ENCODE data around the gene CSAG1. TPM values are rescaled to one million over a fixed set of nuclear protein-coding genes. Genes with fewer than 3 reads are reported as not detected.
"Not testable (repeated sequence)": the region's sequence is repeated elsewhere in the genome, so short reads cannot be mapped to it uniquely, and the experiment has no call there.

Gene CSAG1, protein sequence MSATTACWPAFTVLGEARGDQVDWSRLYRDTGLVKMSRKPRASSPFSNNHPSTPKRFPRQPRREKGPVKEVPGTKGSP
- polyA plus RNA-seq, result not detected

DNA sequence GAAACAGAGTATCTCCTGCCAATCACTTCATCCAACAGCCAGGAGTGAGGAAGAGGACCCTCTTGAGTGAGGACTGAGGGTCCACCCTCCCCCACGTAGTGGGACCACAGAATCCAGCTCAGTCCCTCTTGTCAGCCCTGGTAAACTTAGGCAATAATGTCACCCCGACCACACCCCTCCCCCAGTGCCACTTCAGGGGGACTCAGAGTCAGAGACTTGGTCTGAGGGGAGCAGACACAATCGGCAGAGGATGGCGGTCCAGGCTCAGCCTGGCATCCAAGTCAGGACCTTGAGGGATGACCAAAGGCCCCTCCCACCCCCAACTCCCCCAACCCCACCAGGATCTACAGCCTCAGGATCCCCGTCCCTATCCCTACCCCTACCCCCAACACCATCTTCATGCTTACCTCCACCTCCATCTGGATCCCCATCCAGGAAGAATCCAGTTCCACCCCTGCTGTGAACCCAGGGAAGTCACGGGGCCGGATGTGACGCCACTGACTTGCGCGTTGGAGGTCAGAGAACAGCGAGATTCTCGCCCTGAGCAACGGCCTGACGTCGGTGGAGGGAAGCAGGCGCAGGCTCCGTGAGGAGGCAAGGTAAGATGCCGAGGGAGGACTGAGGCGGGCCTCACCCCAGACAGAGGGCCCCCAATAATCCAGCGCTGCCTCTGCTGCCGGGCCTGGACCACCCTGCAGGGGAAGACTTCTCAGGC lies at the start of gene CSAG1, which contains the start of gene MAGEA12:
TSS of gene CSAG1 (minus strand) at position 461 of the 715 bp plus-strand sequence. CDS start 1,261 bp downstream, outside the sequence.
TSS of gene MAGEA12 (plus strand) at position 497 of the 715 bp plus-strand sequence. CDS start 2,405 bp downstream, outside the sequence.
- peak within 1 kb of the TSS in 1 of 3 donors; percentile 43 for H3K27ac Mint-ChIP-seq

DNA sequence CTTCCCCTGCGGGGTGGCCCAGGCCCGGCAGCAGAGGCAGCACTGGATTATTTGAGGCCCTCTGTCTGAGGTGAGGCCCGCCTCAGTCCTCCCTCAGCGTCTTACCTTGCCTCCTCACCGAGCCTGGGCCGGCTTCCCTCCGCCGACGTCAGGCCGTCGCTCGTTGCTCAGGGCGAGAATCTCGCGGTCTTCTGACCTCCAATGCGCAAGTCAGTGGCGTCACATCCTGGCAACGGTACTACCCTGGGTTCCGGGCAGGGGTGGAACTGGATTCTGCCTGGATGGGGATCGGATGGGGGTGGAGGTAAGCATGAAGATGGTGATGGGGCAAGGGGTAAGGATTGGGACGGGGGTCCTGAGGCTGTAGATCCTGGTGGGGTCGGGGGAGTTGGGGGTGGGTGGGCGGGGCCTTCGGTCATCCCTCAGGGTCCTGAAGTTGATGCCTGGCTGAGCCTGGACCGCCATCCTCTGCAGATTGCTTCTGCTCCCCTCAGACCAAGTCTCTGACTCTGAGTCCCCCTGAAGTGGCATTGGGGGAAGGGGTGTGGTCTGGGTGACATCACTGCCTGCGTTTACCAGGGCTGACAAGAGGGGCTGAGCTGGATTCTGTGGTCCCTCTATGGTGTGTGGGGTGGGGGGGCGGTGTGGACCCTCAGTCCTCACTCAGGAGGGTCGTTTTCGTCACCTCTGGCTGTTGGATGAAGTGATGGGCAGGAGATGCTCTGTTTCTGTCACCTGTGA lies 36.2 kb upstream of the CSAG1 start, which contains the start of gene MAGEA6:
TSS of gene MAGEA6 (minus strand) at position 141 of the 741 bp plus-strand sequence. CDS start 2,039 bp downstream, outside the sequence.
- not testable (repeated sequence) for H3K36me3 Mint-ChIP-seq, H3K4me3 Mint-ChIP-seq, H3K27me3 Mint-ChIP-seq, H3K9me3 Mint-ChIP-seq, H3K27ac Mint-ChIP-seq, H3K4me1 Mint-ChIP-seq

More for the DNA sequence above, at the start of gene CSAG1, which contains the start of gene MAGEA12:
- no peak within 1 kb of the TSS for H3K4me3 Mint-ChIP-seq
- H3K9me3 Mint-ChIP-seq, result no peaks in the 10 kb centered on the region
- H3K4me1 Mint-ChIP-seq, result peaks cover 0 to 2% (median 0%) of the 10 kb centered on the region in 3 donors
- H3K36me3 Mint-ChIP-seq, result no peaks in the 10 kb centered on the region
- H3K27me3 Mint-ChIP-seq, result no peaks in the 10 kb centered on the region

DNA sequence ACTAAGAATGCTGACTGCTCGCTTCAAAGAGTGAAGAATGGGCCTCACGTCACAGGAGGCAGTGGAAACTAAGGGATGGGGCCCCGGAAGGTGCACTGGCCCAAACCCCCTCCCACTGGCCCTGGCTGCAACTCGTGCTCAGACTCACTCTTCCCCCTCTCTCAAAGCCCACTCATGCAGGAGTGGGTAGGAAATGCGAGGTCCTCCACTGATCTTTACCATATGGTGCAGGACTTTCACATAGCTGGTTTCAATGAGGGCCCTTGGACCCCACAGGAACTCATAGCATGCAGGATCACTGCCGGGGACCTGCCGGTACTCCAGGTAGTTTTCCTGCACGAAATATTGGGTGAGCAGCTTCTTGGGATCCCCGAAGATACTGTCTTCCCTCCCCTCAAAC lies 33.0 kb upstream of the CSAG1 start:
- H3K4me1 Mint-ChIP-seq, H3K4me3 Mint-ChIP-seq, H3K9me3 Mint-ChIP-seq, H3K27ac Mint-ChIP-seq, H3K27me3 Mint-ChIP-seq, H3K36me3 Mint-ChIP-seq: not testable (repeated sequence)

DNA sequence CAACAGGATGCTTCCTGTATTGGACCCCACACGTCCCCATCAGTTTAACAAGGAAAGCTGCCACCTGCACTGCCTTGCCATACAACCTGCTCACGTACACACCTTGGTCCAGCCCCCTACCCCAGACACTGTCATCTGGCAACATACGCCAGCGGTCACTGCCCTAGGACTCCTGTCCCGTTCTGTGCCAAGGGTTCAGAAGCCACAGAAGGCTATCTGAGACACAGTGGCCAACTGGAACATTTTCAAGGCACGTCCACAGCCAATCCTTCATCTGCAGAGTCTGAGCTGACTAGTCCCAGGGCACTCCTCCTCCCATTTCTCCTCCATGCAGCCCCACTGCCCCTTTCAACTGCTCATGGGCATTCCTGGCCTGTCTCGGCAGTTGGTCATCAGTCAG lies 28.1 kb upstream of the CSAG1 start:
- not testable (repeated sequence) for H3K4me3 Mint-ChIP-seq, H3K4me1 Mint-ChIP-seq, H3K36me3 Mint-ChIP-seq, H3K27me3 Mint-ChIP-seq, H3K9me3 Mint-ChIP-seq, H3K27ac Mint-ChIP-seq

DNA sequence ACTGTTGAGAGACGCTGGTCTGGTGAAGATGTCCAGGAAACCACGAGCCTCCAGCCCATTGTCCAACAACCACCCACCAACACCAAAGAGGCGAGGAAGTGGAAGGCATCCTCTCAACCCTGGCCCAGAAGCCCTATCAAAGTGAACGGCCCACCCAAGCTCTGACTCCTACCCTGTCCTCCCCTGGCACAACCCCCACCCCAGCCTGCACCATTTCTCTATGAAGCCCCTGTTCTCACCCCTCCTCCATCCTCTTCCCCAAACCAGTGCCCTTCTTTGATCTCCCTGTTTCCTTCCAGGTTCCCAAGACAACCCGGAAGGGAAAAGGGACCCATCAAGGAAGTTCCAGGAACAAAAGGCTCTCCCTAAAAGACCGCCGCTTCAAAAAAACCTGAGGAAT lies 26.0 kb upstream of the CSAG1 start:
- not testable (repeated sequence) for H3K27me3 Mint-ChIP-seq, H3K4me1 Mint-ChIP-seq, H3K27ac Mint-ChIP-seq, H3K9me3 Mint-ChIP-seq, H3K36me3 Mint-ChIP-seq, H3K4me3 Mint-ChIP-seq

DNA sequence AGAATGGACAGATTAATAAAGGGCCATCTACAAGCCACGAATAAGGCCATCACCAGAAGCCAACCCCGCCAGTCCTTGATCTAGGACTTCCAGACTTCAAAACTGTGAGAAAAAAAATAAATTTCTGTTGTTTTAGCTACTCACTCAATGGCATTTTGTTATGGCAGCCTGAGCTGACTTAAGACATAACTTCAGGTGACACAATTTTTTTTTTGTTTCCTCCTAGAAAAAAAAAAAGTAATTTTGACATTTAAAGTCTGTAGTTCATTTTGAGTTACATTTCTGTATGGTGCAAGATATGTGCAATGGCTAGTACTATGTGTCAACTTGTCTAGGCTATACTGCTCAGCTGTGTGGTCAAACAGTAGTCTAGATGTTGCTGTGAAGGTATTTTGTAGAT lies 25.4 kb upstream of the CSAG1 start, which contains the start of gene CSAG3:
TSS of gene CSAG3 (plus strand) at position 301 of the 400 bp plus-strand sequence.
- not testable (repeated sequence) for H3K36me3 Mint-ChIP-seq, H3K9me3 Mint-ChIP-seq, H3K4me3 Mint-ChIP-seq, H3K4me1 Mint-ChIP-seq, H3K27me3 Mint-ChIP-seq, H3K27ac Mint-ChIP-seq

DNA sequence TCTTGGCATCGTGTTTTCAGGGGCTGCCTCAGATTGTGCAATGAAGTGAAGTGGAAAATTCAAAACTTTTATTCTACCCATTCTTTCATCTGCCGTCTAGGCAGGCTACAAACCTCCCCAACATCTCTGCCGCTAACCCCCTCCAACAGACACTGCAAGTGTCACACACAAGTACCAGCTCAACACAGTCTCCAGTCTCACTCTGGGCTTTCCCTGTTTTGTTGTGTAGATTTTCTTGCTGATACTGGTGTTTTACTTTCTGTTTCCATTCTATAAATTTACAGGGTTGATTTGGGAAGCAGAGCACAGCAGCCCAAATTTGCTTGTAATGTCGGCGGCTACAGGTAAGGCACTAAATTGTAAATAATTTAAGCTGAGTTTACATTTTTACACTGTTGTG lies 21.4 kb upstream of the CSAG1 start:
- H3K36me3 Mint-ChIP-seq, H3K27me3 Mint-ChIP-seq, H3K4me1 Mint-ChIP-seq, H3K4me3 Mint-ChIP-seq, H3K9me3 Mint-ChIP-seq, H3K27ac Mint-ChIP-seq: not testable (repeated sequence)

DNA sequence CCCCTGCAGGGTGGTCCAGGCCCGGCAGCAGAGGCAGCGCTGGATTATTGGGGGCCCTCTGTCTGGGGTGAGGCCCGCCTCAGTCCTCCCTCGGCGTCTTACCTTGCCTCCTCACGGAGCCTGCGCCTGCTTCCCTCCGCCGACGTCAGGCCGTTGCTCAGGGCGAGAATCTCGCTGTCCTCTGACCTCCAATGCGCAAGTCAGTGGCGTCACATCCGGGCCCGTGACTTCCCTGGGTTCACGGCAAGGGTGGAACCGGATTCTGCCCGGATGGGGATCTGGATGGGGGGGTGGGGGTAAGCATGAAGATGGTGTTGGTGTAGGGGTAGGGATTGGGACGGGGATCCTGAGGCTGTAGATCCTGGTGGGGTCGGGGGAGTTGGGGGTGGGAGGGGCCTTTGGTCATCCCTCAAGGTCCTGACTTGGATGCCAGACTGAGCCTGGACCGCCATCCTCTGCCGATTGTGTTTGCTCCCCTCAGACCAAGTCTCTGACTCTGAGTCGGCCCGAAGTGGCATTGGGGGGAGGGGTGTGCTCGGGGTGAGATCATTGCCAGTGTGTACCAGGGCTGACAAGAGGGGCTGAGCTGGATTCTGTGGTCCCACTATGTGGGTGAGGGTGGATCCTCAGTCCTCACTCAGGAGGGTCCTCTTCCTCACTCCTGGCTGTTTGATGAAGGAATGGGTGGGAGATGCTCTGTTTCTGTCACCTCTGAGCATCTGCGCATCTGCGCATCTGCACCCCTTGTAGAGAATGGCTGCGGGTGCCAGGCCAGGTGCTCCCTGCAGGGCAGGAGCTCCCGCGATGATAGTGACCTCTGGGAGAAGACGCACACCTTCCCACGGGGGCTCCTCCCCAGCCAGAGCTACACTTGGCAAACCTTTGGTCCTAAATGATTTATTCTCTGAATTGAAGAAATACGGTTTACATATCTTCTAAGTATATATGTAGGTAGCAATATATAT lies 20.4 kb upstream of the CSAG1 start, which contains the start of gene MAGEA2:
TSS of gene MAGEA2 (minus strand) at position 157 of the 965 bp plus-strand sequence. CDS start 2,479 bp downstream, outside the sequence.
- H3K4me3 Mint-ChIP-seq, H3K36me3 Mint-ChIP-seq, H3K27ac Mint-ChIP-seq, H3K4me1 Mint-ChIP-seq, H3K27me3 Mint-ChIP-seq, H3K9me3 Mint-ChIP-seq: not testable (repeated sequence)

DNA sequence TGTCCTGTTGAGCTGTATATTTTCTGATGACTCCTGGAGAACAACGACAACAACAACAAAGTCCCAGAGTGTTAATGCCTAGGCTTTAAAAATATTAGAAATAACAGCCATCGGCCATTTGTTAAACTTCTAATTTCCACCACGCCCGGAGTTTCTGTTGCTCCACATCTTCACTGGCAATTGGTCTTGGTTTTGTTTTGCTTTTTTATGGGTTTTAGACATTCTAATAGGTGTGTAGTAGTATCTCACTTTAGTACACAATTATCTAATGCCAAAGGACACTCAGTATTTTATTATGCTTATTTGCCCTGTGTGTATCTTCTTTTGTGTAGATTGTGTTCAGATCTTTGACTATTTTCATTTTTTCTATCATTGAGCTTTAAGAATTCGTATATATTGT lies 5.0 kb upstream of the CSAG1 start:
- H3K27ac Mint-ChIP-seq, result no peak overlapping the region
- no peaks in the 10 kb centered on the region for H3K9me3 Mint-ChIP-seq
- no peaks in the 10 kb centered on the region for H3K27me3 Mint-ChIP-seq
- no peaks in the 10 kb centered on the region for H3K36me3 Mint-ChIP-seq
- no peak overlapping the region for H3K4me3 Mint-ChIP-seq
- peaks cover 0 to 2% (median 0%) of the 10 kb centered on the region in 3 donors for H3K4me1 Mint-ChIP-seq

DNA sequence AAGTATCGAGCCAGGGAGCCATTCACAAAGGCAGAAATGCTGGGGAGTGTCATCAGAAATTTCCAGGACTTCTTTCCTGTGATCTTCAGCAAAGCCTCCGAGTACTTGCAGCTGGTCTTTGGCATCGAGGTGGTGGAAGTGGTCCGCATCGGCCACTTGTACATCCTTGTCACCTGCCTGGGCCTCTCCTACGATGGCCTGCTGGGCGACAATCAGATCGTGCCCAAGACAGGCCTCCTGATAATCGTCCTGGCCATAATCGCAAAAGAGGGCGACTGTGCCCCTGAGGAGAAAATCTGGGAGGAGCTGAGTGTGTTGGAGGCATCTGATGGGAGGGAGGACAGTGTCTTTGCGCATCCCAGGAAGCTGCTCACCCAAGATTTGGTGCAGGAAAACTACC lies 3.0 kb upstream of the CSAG1 start:
- H3K27me3 Mint-ChIP-seq, H3K27ac Mint-ChIP-seq, H3K4me3 Mint-ChIP-seq, H3K4me1 Mint-ChIP-seq, H3K36me3 Mint-ChIP-seq, H3K9me3 Mint-ChIP-seq: not testable (repeated sequence)

DNA sequence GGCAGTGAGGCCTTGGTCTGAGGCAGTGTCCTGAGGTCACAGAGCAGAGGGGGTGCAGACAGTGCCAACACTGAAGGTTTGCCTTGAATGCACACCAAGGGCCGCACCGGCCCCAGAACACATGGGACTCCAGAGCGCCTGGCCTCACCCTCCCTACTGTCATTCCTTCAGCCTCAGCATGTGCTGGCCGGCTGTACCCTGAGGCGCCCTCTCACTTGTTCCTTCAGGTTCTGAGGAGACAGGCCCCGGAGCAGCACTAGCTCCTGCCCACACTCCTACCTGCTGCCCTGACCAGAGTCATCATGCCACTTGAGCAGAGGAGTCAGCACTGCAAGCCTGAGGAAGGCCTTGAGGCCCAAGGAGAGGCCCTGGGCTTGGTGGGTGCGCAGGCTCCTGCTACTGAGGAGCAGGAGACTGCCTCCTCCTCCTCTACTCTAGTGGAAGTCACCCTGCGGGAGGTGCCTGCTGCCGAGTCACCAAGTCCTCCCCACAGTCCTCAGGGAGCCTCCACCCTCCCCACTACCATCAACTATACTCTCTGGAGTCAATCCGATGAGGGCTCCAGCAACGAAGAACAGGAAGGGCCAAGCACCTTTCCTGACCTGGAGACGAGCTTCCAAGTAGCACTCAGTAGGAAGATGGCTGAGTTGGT lies 2.5 kb upstream of the CSAG1 start:
- H3K4me3 Mint-ChIP-seq, result no peak overlapping the region
- no peaks in the 10 kb centered on the region for H3K9me3 Mint-ChIP-seq
- H3K4me1 Mint-ChIP-seq, result peaks cover 0 to 2% (median 0%) of the 10 kb centered on the region in 3 donors
- no peaks in the 10 kb centered on the region for H3K27me3 Mint-ChIP-seq
- H3K27ac Mint-ChIP-seq, result no peak overlapping the region
- no peaks in the 10 kb centered on the region for H3K36me3 Mint-ChIP-seq

DNA sequence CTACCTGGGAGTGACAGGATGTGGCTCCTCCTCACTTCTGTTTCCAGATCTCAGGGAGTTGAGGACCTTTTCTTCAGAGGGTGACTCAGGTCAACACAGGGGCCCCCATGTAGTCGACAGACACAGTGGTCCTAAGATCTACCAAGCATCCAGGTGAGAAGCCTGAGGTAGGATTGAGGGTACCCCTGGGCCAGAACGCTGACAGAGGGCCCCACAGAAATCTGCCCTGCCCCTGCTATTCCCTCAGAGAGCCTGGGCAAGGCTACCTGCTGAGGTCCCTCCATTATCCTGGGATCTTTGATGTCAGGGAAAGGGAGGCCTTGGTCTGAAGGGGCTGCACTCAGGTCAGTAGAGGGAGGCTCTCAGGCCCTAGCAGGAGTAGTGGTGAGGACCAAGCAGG lies 1.6 kb upstream of the CSAG1 start:
- Mint-ChIP-seq H3K27me3 (no peaks in the 10 kb centered on the region), H3K4me1 (peaks cover 0 to 2% (median 0%) of the 10 kb centered on the region in 3 donors), H3K36me3 (no peaks in the 10 kb centered on the region), H3K27ac (no peak overlapping the region), H3K9me3 (no peaks in the 10 kb centered on the region), H3K4me3 (no peak overlapping the region)

DNA sequence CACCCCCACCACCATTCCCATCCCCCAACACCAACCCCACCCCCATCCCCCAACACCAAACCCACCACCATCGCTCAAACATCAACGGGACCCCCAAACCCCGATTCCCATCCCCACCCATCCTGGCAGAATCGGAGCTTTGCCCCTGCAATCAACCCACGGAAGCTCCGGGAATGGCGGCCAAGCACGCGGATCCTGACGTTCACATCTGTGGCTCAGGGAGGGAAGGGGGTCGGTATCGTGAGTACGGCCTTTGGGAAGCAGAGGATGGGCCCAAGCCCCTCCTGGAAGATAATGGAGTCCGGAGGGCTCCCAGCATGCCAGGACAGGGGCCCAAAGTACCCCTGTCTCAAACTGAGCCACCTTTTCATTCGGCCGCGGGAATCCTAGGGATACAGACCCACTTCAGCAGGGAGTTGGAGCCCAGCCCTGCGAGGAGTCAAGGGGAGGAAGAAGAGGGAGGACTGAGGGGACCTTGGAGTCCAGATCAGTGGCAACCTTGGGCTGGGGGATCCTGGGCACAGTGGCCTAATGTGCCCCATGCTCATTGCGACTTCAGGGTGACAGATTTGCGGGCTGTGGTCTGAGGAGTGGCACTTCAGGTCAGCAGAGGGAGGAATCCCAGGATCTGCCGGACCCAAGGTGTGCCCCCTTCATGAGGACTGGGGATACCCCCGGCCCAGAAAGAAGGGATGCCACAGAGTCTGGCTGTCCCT lies 780 bp upstream of the CSAG1 start:
- H3K27me3 Mint-ChIP-seq, H3K36me3 Mint-ChIP-seq, H3K4me1 Mint-ChIP-seq, H3K4me3 Mint-ChIP-seq, H3K9me3 Mint-ChIP-seq, H3K27ac Mint-ChIP-seq: not testable (repeated sequence)

DNA sequence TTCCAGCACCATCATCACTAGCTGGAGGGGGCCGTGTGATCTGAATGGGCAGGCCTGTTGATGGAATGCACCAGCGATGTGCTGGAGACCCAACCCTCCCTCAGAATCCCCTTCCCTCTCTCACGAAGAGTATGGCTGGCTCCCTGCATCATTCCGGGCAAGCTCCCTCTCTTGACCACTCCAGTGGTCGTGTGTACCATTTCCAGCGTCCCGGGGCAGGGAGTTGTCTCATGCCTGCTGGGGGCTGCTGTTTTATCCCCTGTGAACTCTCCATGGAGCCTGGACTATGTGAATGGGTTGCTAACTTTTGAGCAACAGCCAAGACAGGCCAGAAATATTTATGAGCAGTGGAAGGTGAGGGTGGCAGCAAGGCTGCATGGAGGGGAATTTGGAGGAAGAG lies 8.1 kb downstream of the CSAG1 start:
- no peaks in the 10 kb centered on the region for H3K27me3 Mint-ChIP-seq
- H3K9me3 Mint-ChIP-seq, result peaks cover 0 to 2% (median 0%) of the 10 kb centered on the region in 3 donors
- H3K27ac Mint-ChIP-seq, result peak overlapping the region in 1 of 3 donors; percentile 60
- H3K4me3 Mint-ChIP-seq, result no peak overlapping the region
- no peaks in the 10 kb centered on the region for H3K36me3 Mint-ChIP-seq
- H3K4me1 Mint-ChIP-seq, result no peaks in the 10 kb centered on the region

All from IgD-negative memory B cell (primary cell).